ENCODE data around the gene CCDC71L.

Gene CCDC71L

GRCh38 chr7:106609416-106609815 is 51.5 kb downstream of the CCDC71L start:
- DNase-seq (ENCODE audit: low read depth in 2 of 3, low spot score in 1 of 3), result no peak

GRCh38 chr7:106608661-106609060 is 52.3 kb downstream of the CCDC71L start:
- DNase-seq (ENCODE audit: low read depth in 2 of 3, low spot score in 1 of 3), result no peak
